Upper lobe of left lung (tissue), 4 donors: Measurements from ENCODE around the gene HIF1AN.

Experiments used
- CTCF ChIP-seq, 6 experiments: fragments of 450-650 bp in 4 of 6; fragments of 200-600 bp in 2 of 6; sonication (generic) in 2 of 6; IDR thresholded peaks; one replicate each; pipeline ENCODE4 v1.5.1; 2016 to 2019; ENCODE audit warnings: antibody characterized with exemption in 6 of 6
- EP300 ChIP-seq, 4 donors: sonication (generic); formaldehyde crosslinking; IDR thresholded peaks; one replicate each; pipeline ENCODE4 v1.5.1; 2017; ENCODE audit warnings: antibody characterized with exemption in 4 of 4, control low read depth in 2 of 4
- POLR2A ChIP-seq, 4 donors: fragments of 450-650 bp; IDR thresholded peaks; one replicate each; pipeline ENCODE4 v1.5.1; 2016 to 2017; ENCODE audit warnings: antibody characterized with exemption in 4 of 4, mild to moderate bottlenecking in 2 of 4
- POLR2AphosphoS5 ChIP-seq, 2 donors: sonication (generic); formaldehyde crosslinking; IDR thresholded peaks; one replicate each; pipeline ENCODE4 v1.5.1; 2017; ENCODE audit warnings: antibody characterized with exemption in 2 of 2

- TF ChIP-seq CTCF (IDR thresholded peaks at IDR 0.05) = no peak
- TF ChIP-seq POLR2A (IDR thresholded peaks at IDR 0.05) = no peak
- no peak for TF ChIP-seq POLR2AphosphoS5 (IDR thresholded peaks at IDR 0.05)
- no peak for TF ChIP-seq EP300 (IDR thresholded peaks at IDR 0.05)
Observed at GRCh38 chr10:100535338-100535714, 417 bp upstream of the HIF1AN start.
